SK-N-MC (cell line): ENCODE data around the gene AQP1.

ENCODE experiments used
- EZH2 ChIP-seq: fragments of 200-600 bp; sonication (generic); IDR thresholded peaks from one replicate; pipeline ENCODE4 v1.6.1; 2017; ENCODE audit warnings: antibody characterized with exemption
- FOXP2 ChIP-seq: optimal IDR thresholded peaks from 2 replicates; pipeline ENCODE3; 2011; ENCODE audit warnings: mild to moderate bottlenecking, moderate library complexity; ENCODE audit not compliant: insufficient read depth; ENCODE audit errors: extremely low read length, control extremely low read depth
- POLR2AphosphoS5 ChIP-seq: IDR thresholded peaks from 2 replicates; pipeline ENCODE4 v1.6.1; 2012; ENCODE audit warnings: mild to moderate bottlenecking, low read depth, low read length, borderline replicate concordance

DNA sequence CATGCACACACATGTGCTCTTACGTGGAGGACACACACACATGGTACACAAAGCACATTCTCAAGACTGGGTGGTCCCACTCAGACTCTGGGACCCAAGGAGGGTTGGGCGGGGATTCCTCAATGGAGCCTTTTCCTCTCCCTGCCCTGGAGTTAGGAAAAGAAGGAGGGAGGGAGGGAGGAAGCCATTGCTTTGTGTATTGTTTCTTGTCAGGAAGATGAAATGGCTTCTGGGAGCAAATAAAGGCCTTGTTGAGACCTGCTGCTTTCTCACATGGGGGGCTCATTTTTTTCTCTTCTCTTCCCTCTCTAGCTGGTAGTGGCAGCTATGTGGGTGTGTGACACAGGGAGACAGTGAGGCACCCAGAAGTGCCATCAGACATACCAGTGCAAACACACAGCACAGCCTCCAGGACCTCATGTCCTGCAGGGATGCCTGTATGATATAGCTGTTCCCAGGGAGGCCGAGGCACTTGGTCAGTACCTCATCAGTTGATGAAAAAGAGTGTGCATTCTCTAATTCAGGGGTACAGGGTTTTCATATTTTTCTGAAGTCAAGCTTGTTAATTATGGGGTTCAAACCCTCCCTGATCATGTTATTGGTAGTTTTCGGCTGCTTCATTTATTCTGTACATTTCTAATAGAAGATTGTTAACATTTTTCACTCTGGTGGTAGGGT lies 5.7 kb downstream of the AQP1 start:
- no peak for TF ChIP-seq EZH2
- TF ChIP-seq POLR2AphosphoS5: no peak
- no peak for TF ChIP-seq FOXP2
